H1 (cell line): ENCODE measurements around the gene TBC1D22A. TPM values are rescaled to one million over a fixed set of nuclear protein-coding genes. Genes with fewer than 3 reads are reported as not detected.

Source experiments
- CTCF ChIA-PET: fragments of 300-600 bp; sonication (Branson Sonifier 250); formaldehyde crosslinking; loops from one replicate; lab custom pipeline; 2021; ENCODE audit not compliant: partially characterized antibody; lab: Charles Lee
- POLR2A ChIA-PET: fragments of 300-600 bp; sonication (Branson Sonifier 250); formaldehyde crosslinking; loops from one replicate; lab custom pipeline; 2021; ENCODE audit warnings: inconsistent platforms; ENCODE audit not compliant: partially characterized antibody; lab: Charles Lee
- DNase-seq, 2 experiments: peaks; one replicate each; pipeline versions ENCODE4 v3.0.0 to v3.0.0-alpha.2; 2010 to 2022; ENCODE audit warnings: low spot score in 2 of 2, low read depth in 1 of 2, mixed read lengths in 1 of 2
- FAIRE-seq: peaks from 2 replicates; lab custom pipeline; 2011; peaks lifted over from hg19 to GRCh38; lab: Jason Lieb, UNC
- H2AFZ ChIP-seq: 2 replicates; pipeline ENCODE4 v1.8.1; 2012; ENCODE audit warnings: low read length, inconsistent platforms
- H2AK5ac ChIP-seq: 2 replicates; pipeline ENCODE4 v1.6.1; 2013; ENCODE audit warnings: low read depth, low read length
- H2BK120ac ChIP-seq: replicated peaks from 2 replicates; pipeline ENCODE3; 2013; ENCODE audit warnings: low read depth, low read length, inconsistent platforms
- H2BK12ac ChIP-seq: 2 replicates; pipeline ENCODE4 v1.6.1; 2013; ENCODE audit warnings: low read depth, low read length
- H2BK15ac ChIP-seq: 2 replicates; pipeline ENCODE4 v1.6.1; 2013; ENCODE audit warnings: low read length
- H2BK20ac ChIP-seq: 2 replicates; pipeline ENCODE4 v1.6.1; 2013; ENCODE audit warnings: low read length
- H2BK5ac ChIP-seq: 2 replicates; pipeline ENCODE4 v1.6.1; 2013; ENCODE audit warnings: low read depth, low read length
- H3K14ac ChIP-seq: 2 replicates; pipeline ENCODE4 v1.6.1; 2013; ENCODE audit warnings: inconsistent platforms; ENCODE audit not compliant: insufficient read length
- H3K18ac ChIP-seq: 2 replicates; pipeline ENCODE4 v1.6.1; 2013; ENCODE audit warnings: low read length; ENCODE audit errors: extremely low read depth
- H3K23ac ChIP-seq: 2 replicates; pipeline ENCODE4 v1.6.1; 2013; ENCODE audit warnings: inconsistent platforms; ENCODE audit not compliant: insufficient read length
- H3K23me2 ChIP-seq: 2 replicates; pipeline ENCODE4 v1.6.1; 2013; ENCODE audit warnings: low read depth, low read length
- H3K27ac ChIP-seq: 2 replicates; pipeline ENCODE4 v1.6.1; 2011; ENCODE audit warnings: low read depth, low read length, inconsistent platforms
- H3K27me3 ChIP-seq, 4 experiments: replicated peaks in 1 of 4; 1 replicate in 1 of 4; 2 replicates in 3 of 4; pipeline versions ENCODE4 v1.6.1 to v1.8.1; 2011 to 2013; ENCODE audit warnings: low read length in 3 of 4, mild to moderate bottlenecking in 3 of 4, inconsistent platforms in 2 of 4, mixed read lengths in 2 of 4, moderate library complexity in 1 of 4; ENCODE audit not compliant: control insufficient read depth in 3 of 4, insufficient read depth in 3 of 4; ENCODE audit errors: extremely low read depth in 1 of 4
- H3K36me3 ChIP-seq, 4 experiments: 2 replicates each; pipeline versions ENCODE4 v1.6.1 to v1.8.1; 2011 to 2013; ENCODE audit warnings: mild to moderate bottlenecking in 4 of 4, low read length in 3 of 4, moderate library complexity in 2 of 4, control low read depth in 1 of 4, inconsistent platforms in 1 of 4; ENCODE audit not compliant: insufficient read depth in 4 of 4, control insufficient read depth in 2 of 4
- H3K4ac ChIP-seq: replicated peaks from 2 replicates; pipeline ENCODE3; 2013; ENCODE audit warnings: low read length, low read depth, mixed read lengths, inconsistent platforms; ENCODE audit not compliant: insufficient read length
- H3K4me1 ChIP-seq, 4 experiments: replicated peaks in 1 of 4; 1 replicate in 1 of 4; 2 replicates in 3 of 4; pipeline versions ENCODE4 v1.6.1 to v1.8.1; 2011 to 2013; ENCODE audit warnings: low read length in 3 of 4, inconsistent platforms in 2 of 4, mixed read lengths in 1 of 4; ENCODE audit not compliant: insufficient read depth in 4 of 4, control insufficient read depth in 3 of 4
- H3K4me2 ChIP-seq, 2 experiments: 2 replicates each; pipeline versions ENCODE4 v1.6.1 to v1.8.1; 2011 to 2013; ENCODE audit warnings: low read depth in 2 of 2, low read length in 2 of 2, control low read depth in 1 of 2, inconsistent platforms in 1 of 2, mild to moderate bottlenecking in 1 of 2; ENCODE audit not compliant: insufficient read depth in 1 of 2
- H3K4me3 ChIP-seq, 4 experiments: fragments of 200-600, 300-600 bp in 1 of 4; sonication (generic), shearing (Covaris generic), sonication (Bioruptor Twin) in 1 of 4; 2 replicates each; pipeline versions ENCODE4 v1.5.1 to v1.8.1; 2011 to 2016; ENCODE audit warnings: low read length in 4 of 4, low read depth in 3 of 4, control low read depth in 2 of 4, inconsistent platforms in 2 of 4, mild to moderate bottlenecking in 2 of 4, mixed read lengths in 1 of 4, moderate library complexity in 1 of 4; ENCODE audit not compliant: insufficient read depth in 2 of 4; ENCODE audit errors: extremely low read depth in 1 of 4
- H3K56ac ChIP-seq: replicated peaks from 2 replicates; pipeline ENCODE3; 2013; ENCODE audit warnings: low read depth, mild to moderate bottlenecking, mixed read lengths, low read length, inconsistent platforms; ENCODE audit not compliant: insufficient read length
- H3K79me1 ChIP-seq: 2 replicates; pipeline ENCODE4 v1.6.1; 2013; ENCODE audit warnings: low read depth, low read length, control low read depth
- H3K79me2 ChIP-seq, 2 experiments: 2 replicates each; pipeline versions ENCODE4 v1.6.1 to v1.8.1; 2012 to 2013; ENCODE audit warnings: low read length in 2 of 2, mild to moderate bottlenecking in 2 of 2, inconsistent platforms in 1 of 2; ENCODE audit not compliant: insufficient read depth in 2 of 2, control insufficient read depth in 1 of 2
- H3K9ac ChIP-seq, 4 experiments: replicated peaks in 1 of 4; 1 replicate in 1 of 4; 2 replicates in 3 of 4; pipeline versions ENCODE4 v1.6.1 to v1.8.1; 2011 to 2013; ENCODE audit warnings: low read depth in 3 of 4, low read length in 3 of 4, control low read depth in 2 of 4, mild to moderate bottlenecking in 2 of 4, moderate library complexity in 2 of 4, inconsistent platforms in 1 of 4; ENCODE audit errors: extremely low read depth in 1 of 4
- H3K9me3 ChIP-seq, 2 experiments: 2 replicates each; pipeline versions ENCODE4 v1.6.1 to v1.8.1; 2012 to 2013; ENCODE audit warnings: mild to moderate bottlenecking in 2 of 2, moderate library complexity in 2 of 2, control low read depth in 1 of 2, inconsistent platforms in 1 of 2, low read depth in 1 of 2, low read length in 1 of 2, mixed read lengths in 1 of 2; ENCODE audit not compliant: insufficient read depth in 2 of 2
- H4K20me1 ChIP-seq, 2 experiments: replicated peaks in 1 of 2; 2 replicates each; pipeline versions ENCODE3 to v1.8.1; 2011 to 2013; ENCODE audit warnings: inconsistent platforms in 2 of 2, low read length in 2 of 2, mild to moderate bottlenecking in 1 of 2; ENCODE audit not compliant: insufficient read depth in 2 of 2, control insufficient read depth in 1 of 2
- H4K5ac ChIP-seq: 2 replicates; pipeline ENCODE4 v1.6.1; 2013; ENCODE audit warnings: low read length, low read depth, mixed read lengths, inconsistent platforms; ENCODE audit not compliant: insufficient read length
- H4K8ac ChIP-seq: 2 replicates; pipeline ENCODE4 v1.8.0; 2013; ENCODE audit warnings: mild to moderate bottlenecking, moderate library complexity, low read length, inconsistent platforms; ENCODE audit not compliant: insufficient read depth; ENCODE audit errors: extremely low read depth
- H4K91ac ChIP-seq: replicated peaks from 2 replicates; pipeline ENCODE3; 2013; ENCODE audit warnings: low read length, mixed read lengths, inconsistent platforms; ENCODE audit not compliant: insufficient read length
- CREB1 ChIP-seq: IDR thresholded peaks from 2 replicates; pipeline ENCODE4 v1.6.1; 2012; ENCODE audit warnings: inconsistent platforms
- KDM4A ChIP-seq: IDR thresholded peaks from one replicate; pipeline ENCODE4 v1.7.1; 2012; ENCODE audit warnings: low read depth, mild to moderate bottlenecking, moderate library complexity, low read length, inconsistent platforms; ENCODE audit not compliant: severe bottlenecking
- SIN3A ChIP-seq, 2 experiments: IDR thresholded peaks in 1 of 2; conservative IDR thresholded peaks in 1 of 2; 2 replicates each; pipeline ENCODE4 v1.6.1; 2011 to 2012; ENCODE audit warnings: low read length in 2 of 2, improper control_type of control experiment in 1 of 2, low read depth in 1 of 2, mild to moderate bottlenecking in 1 of 2
- ZNF274 ChIP-seq: IDR thresholded peaks from 2 replicates; pipeline ENCODE4 v1.7.0; 2012; ENCODE audit warnings: low read length, borderline replicate concordance; ENCODE audit errors: extremely low read depth
- WGBS, 2 experiments: shearing (Covaris generic) in 1 of 2; methylation state at CpG; one replicate each; pipeline versions ENCODE4 v1.1.6 to v1.1.7; 2013 to 2015; ENCODE audit warnings: low lambda C conversion rate in 2 of 2, mixed read lengths in 2 of 2, inconsistent platforms in 1 of 2, low coverage in 1 of 2, missing lambda C conversion rate in 1 of 2; ENCODE audit not compliant: insufficient replicate concordance in 2 of 2, insufficient coverage in 1 of 2, insufficient read length in 1 of 2; ENCODE audit errors: extremely low coverage in 1 of 2, missing lambda C conversion rate in 1 of 2; 5-methylcytosine and 5-hydroxymethylcytosine counted together
- polyA plus RNA-seq, 7 experiments: library from polyadenylated mRNA; depleted of rRNA in 3 of 7; stranded (reverse) in 5 of 7; unstranded in 2 of 7; fragments of >200 nt in 5 of 7; fragments of 200-250 nt in 2 of 7; gene quantifications; 1 replicate in 5 of 7; 2 replicates in 1 of 7; 4 replicates in 1 of 7; pipeline versions ENCODE4 v1.2.1 to v1.2.3, GENCODE V29; 2011 to 2013; ENCODE audit warnings: missing spikeins in 2 of 7, mixed read lengths in 2 of 7
- total RNA-seq: library from RNA; stranded (reverse); fragmentation: NEBNext Ultra II Directional; extraction: Animal tissue kit (Norgen Biotek cat#: 25700); gene quantifications from 2 replicates; pipeline ENCODE4 v1.2.1, GENCODE V29; 2021

TBC1D22A gene
- total and polyA plus RNA-seq, 2 of the 8 experiments (the other 6 are each of a cell fraction or from before 2014, with no cell fraction given) = 11.9 to 18.4 TPM

GRCh38 chr22:46812788-46813187 is 50.3 kb downstream of the TBC1D22A start:
- FAIRE-seq = no peak

More at GRCh38 chr22:46812788-46813187, 50.3 kb downstream of the TBC1D22A start:
- Histone ChIP-seq H2BK20ac (no peak overlapping the region), H3K27me3 (no peaks in the 10 kb centered on the region), H3K9me3 (no peaks in the 10 kb centered on the region), H4K91ac (no peak overlapping the region), H3K56ac (no peak overlapping the region), H4K5ac (no peak overlapping the region), H3K4me3 (no peak overlapping the region), H3K79me1 (peaks cover 6% of the 10 kb centered on the region), H3K4me1 (peaks cover 0 to 2% (median under 1%) of the 10 kb centered on the region in 4 experiments; a peak in 1 of 7 replicates), H2BK15ac (no peak overlapping the region), H3K4ac (no peak overlapping the region), H3K14ac (no peak overlapping the region), H2BK12ac (no peak overlapping the region), H3K18ac (no peak overlapping the region), H3K36me3 (no peaks in the 10 kb centered on the region; a peak in 1 of 8 replicates), H2AFZ (no peak overlapping the region), H3K27ac (no peak overlapping the region), H3K79me2 (peaks cover 0 to 4% of the 10 kb centered on the region in 2 experiments; a peak in 2 of 4 replicates), H3K9ac (no peak overlapping the region), H4K8ac (no peak overlapping the region; the same call in 1 of the 2 replicates), H2BK120ac (no peak overlapping the region), H4K20me1 (peaks cover 8 to 11% of the 10 kb centered on the region in 2 experiments), H2AK5ac (no peak overlapping the region), H3K23me2 (no peaks in the 10 kb centered on the region), H3K23ac (no peak overlapping the region), H3K4me2 (no peak overlapping the region), H2BK5ac (no peak overlapping the region)
- DNase-seq = peak in 1 of 2 experiments; percentile 22
- ChIA-PET POLR2A (no interaction called here), CTCF (interaction anchor here (1.1 to 4.2 kb wide), 6 partner anchors 9 to 21 kb away, joined by 3 to 32 read pairs (median 7); no protein-coding TSS in a partner anchor)
- WGBS, 2 experiments = 91% methylated on average over 13 of the region's 13 CpGs; no CpG with 5 or more reads in 1 of the 2 experiments
- TF ChIP-seq SIN3A (conservative IDR thresholded peaks at IDR 0.05 in 1 of 2, IDR thresholded peaks at IDR 0.05 in 1 of 2; ENCODE audit: low read depth in 1 of 2, low read length in 2 of 2) = no peak
- TF ChIP-seq ZNF274 = no peak
- no peak for TF ChIP-seq CREB1
- TF ChIP-seq KDM4A = no peak
